ENCODE measurements around the gene SMPD2. TPM values are rescaled to one million over a fixed set of nuclear protein-coding genes. Genes with fewer than 3 reads are reported as not detected.

Gene SMPD2
- total RNA-seq, 1 experiment from 2014 or later = 50.0 TPM

DNA sequence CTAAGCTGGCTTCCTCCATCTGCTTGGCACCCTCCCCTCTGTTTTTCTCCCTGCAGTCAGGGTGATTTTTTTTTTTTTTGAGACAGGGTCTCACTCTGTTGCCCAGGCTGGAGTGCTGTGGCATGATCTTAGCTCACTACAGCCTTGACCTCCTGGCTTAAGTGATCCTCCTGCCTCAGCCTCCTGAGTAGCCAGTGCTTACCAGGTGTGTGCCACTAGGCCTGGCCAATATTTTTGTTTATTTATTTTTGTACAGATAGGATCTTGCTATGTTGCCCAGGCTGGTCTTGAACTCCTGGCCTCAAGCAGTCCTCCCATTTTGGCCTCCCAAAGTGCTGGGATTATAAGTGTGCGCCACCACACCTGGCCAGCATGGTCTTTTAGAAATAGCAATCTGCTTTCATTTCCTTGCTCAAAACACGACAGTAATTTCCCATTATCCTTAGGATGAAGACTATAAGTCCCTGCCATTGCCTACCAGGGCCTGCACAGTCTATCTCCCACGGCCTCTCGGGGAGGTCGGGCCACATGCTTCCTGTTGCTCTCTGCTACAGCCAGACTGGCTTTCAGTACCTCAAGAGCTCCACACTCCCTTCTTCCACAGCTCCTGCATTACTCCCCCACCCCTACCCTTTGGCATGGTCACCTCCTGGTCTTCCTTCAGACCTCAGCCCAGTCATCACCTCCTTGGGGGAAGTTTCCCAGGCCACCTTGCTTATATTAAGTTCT, 47.2 kb upstream of the SMPD2 start:
- Histone ChIP-seq H3K4me3 (ENCODE audit: low read depth in 2 of 2, low read length in 2 of 2) (no peak overlapping the region), H3K9me3 (ENCODE audit: control insufficient read depth, insufficient read depth, low read depth, low read length) (no peaks in the 10 kb centered on the region), H3K4me1 (ENCODE audit: control insufficient read depth, insufficient read depth, low read length) (no peaks in the 10 kb centered on the region), H3K36me3 (ENCODE audit: control insufficient read depth, insufficient read depth, low read length) (no peaks in the 10 kb centered on the region), H3K27me3 (ENCODE audit: control insufficient read depth, insufficient read depth, low read length) (no peaks in the 10 kb centered on the region), H3K27ac (ENCODE audit: low read length) (no peak overlapping the region)
- CTCF ChIA-PET = interaction anchor here (0.7 kb wide), 1 partner anchor 199 kb away, joined by 5 read pairs; no protein-coding TSS in a partner anchor
- ATAC-seq (no peak), DNase-seq (ENCODE audit: low read depth, low spot score) (no peak)
- no TSS peak for BruUV-seq (replicated peaks)
- in situ Hi-C loops (cut with HindIII; ENCODE audit: low pct_unique_long_range_greater_than_20kb, low sequenced_read_pairs) (no loop called here), intact Hi-C loops (cut with micrococcal nuclease; ENCODE audit: unreplicated experiment) (no loop called here)
- TF ChIP-seq TCF7L2 (IDR thresholded peaks at IDR 0.05; ENCODE audit: low read depth, low read length) (no peak), SIN3A (IDR thresholded peaks at IDR 0.05; ENCODE audit: borderline replicate concordance, insufficient read depth, low read depth, low read length) (no peak), POLR2AphosphoS5 (IDR thresholded peaks at IDR 0.05; ENCODE audit: low read depth, low read length) (no peak)
- TF ChIP-seq, protein P1, sequence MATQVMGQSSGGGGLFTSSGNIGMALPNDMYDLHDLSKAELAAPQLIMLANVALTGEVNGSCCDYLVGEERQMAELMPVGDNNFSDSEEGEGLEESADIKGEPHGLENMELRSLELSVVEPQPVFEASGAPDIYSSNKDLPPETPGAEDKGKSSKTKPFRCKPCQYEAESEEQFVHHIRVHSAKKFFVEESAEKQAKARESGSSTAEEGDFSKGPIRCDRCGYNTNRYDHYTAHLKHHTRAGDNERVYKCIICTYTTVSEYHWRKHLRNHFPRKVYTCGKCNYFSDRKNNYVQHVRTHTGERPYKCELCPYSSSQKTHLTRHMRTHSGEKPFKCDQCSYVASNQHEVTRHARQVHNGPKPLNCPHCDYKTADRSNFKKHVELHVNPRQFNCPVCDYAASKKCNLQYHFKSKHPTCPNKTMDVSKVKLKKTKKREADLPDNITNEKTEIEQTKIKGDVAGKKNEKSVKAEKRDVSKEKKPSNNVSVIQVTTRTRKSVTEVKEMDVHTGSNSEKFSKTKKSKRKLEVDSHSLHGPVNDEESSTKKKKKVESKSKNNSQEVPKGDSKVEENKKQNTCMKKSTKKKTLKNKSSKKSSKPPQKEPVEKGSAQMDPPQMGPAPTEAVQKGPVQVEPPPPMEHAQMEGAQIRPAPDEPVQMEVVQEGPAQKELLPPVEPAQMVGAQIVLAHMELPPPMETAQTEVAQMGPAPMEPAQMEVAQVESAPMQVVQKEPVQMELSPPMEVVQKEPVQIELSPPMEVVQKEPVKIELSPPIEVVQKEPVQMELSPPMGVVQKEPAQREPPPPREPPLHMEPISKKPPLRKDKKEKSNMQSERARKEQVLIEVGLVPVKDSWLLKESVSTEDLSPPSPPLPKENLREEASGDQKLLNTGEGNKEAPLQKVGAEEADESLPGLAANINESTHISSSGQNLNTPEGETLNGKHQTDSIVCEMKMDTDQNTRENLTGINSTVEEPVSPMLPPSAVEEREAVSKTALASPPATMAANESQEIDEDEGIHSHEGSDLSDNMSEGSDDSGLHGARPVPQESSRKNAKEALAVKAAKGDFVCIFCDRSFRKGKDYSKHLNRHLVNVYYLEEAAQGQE (IDR thresholded peaks at IDR 0.05; ENCODE audit: insufficient read depth in 1 of 2, low read depth in 2 of 2, low read length in 1 of 2) = no peak
- TF ChIP-seq, protein P2, sequence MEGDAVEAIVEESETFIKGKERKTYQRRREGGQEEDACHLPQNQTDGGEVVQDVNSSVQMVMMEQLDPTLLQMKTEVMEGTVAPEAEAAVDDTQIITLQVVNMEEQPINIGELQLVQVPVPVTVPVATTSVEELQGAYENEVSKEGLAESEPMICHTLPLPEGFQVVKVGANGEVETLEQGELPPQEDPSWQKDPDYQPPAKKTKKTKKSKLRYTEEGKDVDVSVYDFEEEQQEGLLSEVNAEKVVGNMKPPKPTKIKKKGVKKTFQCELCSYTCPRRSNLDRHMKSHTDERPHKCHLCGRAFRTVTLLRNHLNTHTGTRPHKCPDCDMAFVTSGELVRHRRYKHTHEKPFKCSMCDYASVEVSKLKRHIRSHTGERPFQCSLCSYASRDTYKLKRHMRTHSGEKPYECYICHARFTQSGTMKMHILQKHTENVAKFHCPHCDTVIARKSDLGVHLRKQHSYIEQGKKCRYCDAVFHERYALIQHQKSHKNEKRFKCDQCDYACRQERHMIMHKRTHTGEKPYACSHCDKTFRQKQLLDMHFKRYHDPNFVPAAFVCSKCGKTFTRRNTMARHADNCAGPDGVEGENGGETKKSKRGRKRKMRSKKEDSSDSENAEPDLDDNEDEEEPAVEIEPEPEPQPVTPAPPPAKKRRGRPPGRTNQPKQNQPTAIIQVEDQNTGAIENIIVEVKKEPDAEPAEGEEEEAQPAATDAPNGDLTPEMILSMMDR (IDR thresholded peaks at IDR 0.05) = no peak
- POLR2A ChIA-PET = interaction anchor here (0.5 to 0.7 kb wide), 2 partner anchors 38 to 542 kb away, joined by 5 to 6 read pairs; no protein-coding TSS in a partner anchor

DNA sequence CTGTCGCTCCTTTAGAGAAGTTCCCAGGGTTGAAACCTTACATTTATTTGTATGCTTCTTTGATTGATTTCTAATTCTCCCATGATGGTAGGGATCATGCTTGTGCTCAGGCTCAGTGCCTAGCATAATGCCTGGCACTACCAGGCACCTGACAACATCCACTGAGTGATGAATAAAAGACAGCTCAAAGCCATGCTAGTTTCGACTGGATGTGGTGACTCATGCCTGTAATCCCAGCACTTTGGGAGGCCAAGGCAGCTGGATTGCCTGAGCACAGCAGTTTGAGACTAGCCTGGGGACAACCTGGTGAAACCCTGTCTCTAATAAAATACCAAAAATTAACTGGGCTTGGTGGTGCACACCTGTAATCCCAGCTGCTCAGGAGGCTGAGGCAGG, 46.6 kb upstream of the SMPD2 start:
- intact Hi-C loops (cut with micrococcal nuclease; ENCODE audit: unreplicated experiment) (no loop called here), in situ Hi-C loops (cut with HindIII; ENCODE audit: low pct_unique_long_range_greater_than_20kb, low sequenced_read_pairs) (no loop called here)
- H3K4me3 ChIP-seq (ENCODE audit: low read depth in 2 of 2, low read length in 2 of 2) = no peak overlapping the region
- ATAC-seq = peak; percentile 48; the same call in 1 of the 2 replicates
- POLR2A ChIA-PET = interaction anchor here (0.5 to 0.7 kb wide), 2 partner anchors 18 to 38 kb away, joined by 5 to 18 read pairs; no protein-coding TSS in a partner anchor
- BruUV-seq (replicated peaks) = no TSS peak
- TF ChIP-seq SIN3A (IDR thresholded peaks at IDR 0.05; ENCODE audit: borderline replicate concordance, insufficient read depth, low read depth, low read length) = no peak
- TF ChIP-seq, protein P1 (IDR thresholded peaks at IDR 0.05; ENCODE audit: insufficient read depth in 1 of 2, low read depth in 2 of 2, low read length in 1 of 2) = no peak
- no peak for DNase-seq (ENCODE audit: low read depth, low spot score)
- H3K27ac ChIP-seq (ENCODE audit: low read length) = no peak overlapping the region
- no peaks in the 10 kb centered on the region for H3K4me1 ChIP-seq (ENCODE audit: control insufficient read depth, insufficient read depth, low read length)
- no peaks in the 10 kb centered on the region for H3K36me3 ChIP-seq (ENCODE audit: control insufficient read depth, insufficient read depth, low read length)
- no peaks in the 10 kb centered on the region for H3K27me3 ChIP-seq (ENCODE audit: control insufficient read depth, insufficient read depth, low read length)
- no peaks in the 10 kb centered on the region for H3K9me3 ChIP-seq (ENCODE audit: control insufficient read depth, insufficient read depth, low read depth, low read length)
- CTCF ChIA-PET = no interaction called here
